WTC11 (cell line): ENCODE results near the gene EEF1AKMT3.

Source experiments
- ATF6 ChIP-seq: sonication (generic); formaldehyde crosslinking; IDR thresholded peaks from 2 replicates; pipeline ENCODE4 v1.8.1; 2023; ENCODE audit warnings: mild to moderate bottlenecking, missing genetic modification reagents
- CTCF ChIP-seq: fragments of 200-600 bp; IDR thresholded peaks from 2 replicates; pipeline ENCODE4 v1.8.0; 2022; ENCODE audit warnings: antibody characterized with exemption
- FOXJ3 ChIP-seq: sonication (generic); formaldehyde crosslinking; IDR thresholded peaks from 2 replicates; pipeline ENCODE4 v1.9.0; 2021; ENCODE audit warnings: missing genetic modification reagents, mild to moderate bottlenecking, borderline replicate concordance

GRCh38 chr12:57761391-57761998 is 10.9 kb upstream of the EEF1AKMT3 start:
- TF ChIP-seq FOXJ3 (no peak), CTCF (no peak), ATF6 (CRISPR knock-in tag) (no peak)
